Endothelial cell of umbilical vein (primary cell): ENCODE results near the gene ATG7.

Experiments
- CTCF ChIP-seq, 2 donors: IDR thresholded peaks; 1 replicate in 1 of 2; 2 replicates in 1 of 2; pipeline ENCODE4 v1.5.1; 2011; ENCODE audit warnings: low read length in 2 of 2, mild to moderate bottlenecking in 2 of 2, moderate library complexity in 2 of 2, control low read depth in 1 of 2, inconsistent platforms in 1 of 2, low read depth in 1 of 2; ENCODE audit not compliant: insufficient read depth in 1 of 2; ENCODE audit errors: extremely low read depth in 1 of 2
- EZH2 ChIP-seq: IDR thresholded peaks from 2 replicates; pipeline ENCODE4 v1.6.1; 2012; ENCODE audit warnings: borderline replicate concordance, low read depth, mild to moderate bottlenecking, moderate library complexity, low read length, inconsistent platforms; ENCODE audit not compliant: severe bottlenecking
- FOS ChIP-seq: IDR thresholded peaks from 2 replicates; pipeline ENCODE4 v1.6.1; 2011; ENCODE audit warnings: mild to moderate bottlenecking, low read length, moderate library complexity, borderline replicate concordance; ENCODE audit not compliant: insufficient read depth
- GATA2 ChIP-seq: IDR thresholded peaks from 2 replicates; pipeline ENCODE4 v1.7.0; 2011; ENCODE audit warnings: low read depth, mild to moderate bottlenecking, moderate library complexity, mixed read lengths, low read length; ENCODE audit not compliant: insufficient read length, insufficient read depth
- JUN ChIP-seq: IDR thresholded peaks from 2 replicates; pipeline ENCODE4 v1.6.1; 2011; ENCODE audit warnings: borderline replicate concordance, low read depth; ENCODE audit not compliant: insufficient read length, insufficient read depth
- MYC ChIP-seq: IDR thresholded peaks from one replicate; pipeline ENCODE4 v1.6.1; 2011; ENCODE audit warnings: mild to moderate bottlenecking, low read depth, low read length
- POLR2A ChIP-seq: IDR thresholded peaks from 2 replicates; pipeline ENCODE4 v1.6.1; 2012; ENCODE audit warnings: low read depth, mild to moderate bottlenecking, control low read depth, low read length
- POLR2AphosphoS5 ChIP-seq: IDR thresholded peaks from 2 replicates; pipeline ENCODE4 v1.6.1; 2012; ENCODE audit warnings: low read depth, mild to moderate bottlenecking, control low read depth, low read length, moderate library complexity; ENCODE audit not compliant: insufficient read depth
- TF ChIP-seq, protein P1 (sequence below): IDR thresholded peaks from 2 replicates; pipeline ENCODE4 v1.6.1; 2011; ENCODE audit not compliant: insufficient read depth, insufficient read length

DNA sequence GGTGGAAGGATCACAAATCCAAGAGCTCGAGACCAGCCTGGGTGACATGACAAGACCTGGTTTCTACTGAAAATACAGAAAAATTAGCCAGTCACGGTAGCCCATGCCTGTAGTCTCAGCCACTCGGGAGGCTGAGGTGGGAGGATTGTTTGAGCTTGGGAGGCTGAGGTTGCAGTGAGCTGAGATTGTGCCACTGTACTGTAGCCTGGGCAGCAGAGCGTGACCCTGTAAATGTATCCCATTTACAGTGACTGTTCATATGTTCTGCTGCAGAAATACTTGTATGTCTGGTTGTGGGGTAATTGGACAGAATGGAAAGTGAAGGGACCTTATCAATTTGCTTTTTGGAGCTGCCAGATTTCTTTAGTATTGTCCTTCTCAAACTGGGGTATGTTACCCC lies 24.9 kb downstream of the ATG7 start:
- TF ChIP-seq CTCF (IDR thresholded peaks at IDR 0.05; ENCODE audit: extremely low read depth in 1 of 2, insufficient read depth in 1 of 2, low read depth in 1 of 2, low read length in 2 of 2): no peak
- TF ChIP-seq GATA2: no peak
- TF ChIP-seq, protein P1, sequence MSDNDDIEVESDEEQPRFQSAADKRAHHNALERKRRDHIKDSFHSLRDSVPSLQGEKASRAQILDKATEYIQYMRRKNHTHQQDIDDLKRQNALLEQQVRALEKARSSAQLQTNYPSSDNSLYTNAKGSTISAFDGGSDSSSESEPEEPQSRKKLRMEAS: no peak
- TF ChIP-seq POLR2A: no peak
- TF ChIP-seq POLR2AphosphoS5: no peak
- TF ChIP-seq MYC: no peak
- no peak for TF ChIP-seq JUN
- no peak for TF ChIP-seq EZH2
- no peak for TF ChIP-seq FOS
